HepG2 (cell line): ENCODE results near the gene SNED1. TPM values are rescaled to one million over a fixed set of nuclear protein-coding genes. Genes with fewer than 3 reads are reported as not detected.

Experiments used
- ATAC-seq: fragments of 200-7000 bp; cut with Tn5 transposase; 3 replicates; pipeline ENCODE4 v1.9.1; 2020; ENCODE audit warnings: mild to moderate bottlenecking, moderate library complexity
- BruUV-seq: library from RNA; stranded (reverse); fragments of 400-500 nt; replicated peaks from 2 replicates; lab custom pipeline; 2021; lab: Mats Ljungman, UMichigan
- CTCF ChIA-PET: fragments of 300-600 bp; formaldehyde crosslinking; extraction: SDS; loops from one replicate; lab custom pipeline; 2021; ENCODE audit warnings: low total read pairs, inconsistent platforms, low intra/inter-chr PET ratio; lab: Yijun Ruan, JAX
- POLR2A ChIA-PET: fragments of 350-600 bp; sonication (Branson Sonifier 250); formaldehyde crosslinking; loops from one replicate; lab custom pipeline; 2020; ENCODE audit warnings: antibody characterized with exemption, inconsistent platforms; lab: Yijun Ruan, JAX
- DNase-seq: peaks from one replicate; pipeline ENCODE4 v3.0.0-alpha.2; 2015; ENCODE audit warnings: low spot score
- FAIRE-seq: peaks from 3 replicates; lab custom pipeline; 2011; peaks lifted over from hg19 to GRCh38; lab: Jason Lieb, UNC
- H2AFZ ChIP-seq: one replicate; pipeline ENCODE4 v1.6.1; 2011; ENCODE audit warnings: low read length, inconsistent platforms
- H3K27ac ChIP-seq: fragments of 300-600 bp; 3 replicates; pipeline ENCODE4 v1.8.0; 2011; ENCODE audit warnings: mixed run types, mild to moderate bottlenecking, mixed read lengths, low read length, inconsistent platforms; ENCODE audit not compliant: insufficient read depth; ENCODE audit errors: extremely low read length
- H3K27me3 ChIP-seq, 2 experiments: fragments of 200-600 bp in 1 of 2; 2 replicates in 1 of 2; 3 replicates in 1 of 2; pipeline versions ENCODE4 v1.6.0 to v1.8.0; 2011; ENCODE audit warnings: low read length in 2 of 2, mild to moderate bottlenecking in 2 of 2, moderate library complexity in 2 of 2, inconsistent platforms in 1 of 2; ENCODE audit not compliant: insufficient read depth in 2 of 2, control insufficient read depth in 1 of 2
- H3K36me3 ChIP-seq, 2 experiments: fragments of 200-600 bp in 1 of 2; replicated peaks in 1 of 2; 2 replicates in 1 of 2; 3 replicates in 1 of 2; pipeline versions ENCODE4 v1.5.1 to v1.8.0; 2011; ENCODE audit warnings: low read length in 2 of 2, inconsistent platforms in 1 of 2; ENCODE audit not compliant: insufficient read depth in 2 of 2, control insufficient read depth in 1 of 2
- H3K4me1 ChIP-seq: 2 replicates; pipeline ENCODE4 v1.5.1; 2012; ENCODE audit warnings: low read length, inconsistent platforms; ENCODE audit not compliant: insufficient read depth
- H3K4me2 ChIP-seq: 2 replicates; pipeline ENCODE4 v1.6.0; 2011; ENCODE audit warnings: low read depth, low read length, inconsistent platforms
- H3K4me3 ChIP-seq, 3 experiments: fragments of 200-600 bp in 1 of 3; sonication (generic), shearing (Covaris generic) in 1 of 3; replicated peaks in 1 of 3; 2 replicates each; pipeline ENCODE4 v1.5.1; 2011 to 2016; ENCODE audit warnings: low read length in 3 of 3, inconsistent platforms in 2 of 3, low read depth in 2 of 3, mild to moderate bottlenecking in 2 of 3, control low read depth in 1 of 3, mixed read lengths in 1 of 3; ENCODE audit not compliant: insufficient read depth in 1 of 3
- H3K79me2 ChIP-seq: one replicate; pipeline ENCODE4 v1.6.1; 2011; ENCODE audit warnings: low read length, inconsistent platforms; ENCODE audit not compliant: insufficient read depth
- H3K9ac ChIP-seq: 2 replicates; pipeline ENCODE4 v1.6.0; 2011; ENCODE audit warnings: mild to moderate bottlenecking, low read depth, low read length, inconsistent platforms; ENCODE audit not compliant: insufficient read depth
- H3K9me3 ChIP-seq: 2 replicates; pipeline ENCODE4 v1.5.1; 2012; ENCODE audit warnings: mild to moderate bottlenecking, low read length
- H4K20me1 ChIP-seq: 2 replicates; pipeline ENCODE4 v1.6.0; 2011; ENCODE audit warnings: inconsistent platforms, mild to moderate bottlenecking, low read length, moderate library complexity; ENCODE audit not compliant: insufficient read depth
- GATAD1 ChIP-seq: IDR thresholded peaks from 2 replicates; pipeline ENCODE4 v1.6.1; 2016; ENCODE audit warnings: missing genetic modification reagents, missing compliant biosample characterization
- MXD3 ChIP-seq: IDR thresholded peaks from 2 replicates; pipeline ENCODE4 v1.6.1; 2016; ENCODE audit warnings: mild to moderate bottlenecking, missing biosample characterization, missing genetic modification reagents
- RORA ChIP-seq: sonication (generic); formaldehyde crosslinking; IDR thresholded peaks from 2 replicates; pipeline ENCODE4 v1.5.0; 2020; ENCODE audit warnings: mild to moderate bottlenecking, missing genetic modification reagents, moderate library complexity
- ZNF160 ChIP-seq: sonication (generic); formaldehyde crosslinking; IDR thresholded peaks from 2 replicates; pipeline ENCODE4 v1.8.0; 2022; ENCODE audit warnings: mild to moderate bottlenecking, inconsistent platforms, missing genetic modification reagents
- ZNF318 ChIP-seq: sonication (generic); formaldehyde crosslinking; IDR thresholded peaks from 2 replicates; pipeline ENCODE4 v1.4.0; 2020; ENCODE audit warnings: mild to moderate bottlenecking, missing genetic modification reagents
- ZNF598 ChIP-seq: sonication (generic); formaldehyde crosslinking; IDR thresholded peaks from 2 replicates; pipeline ENCODE4 v1.5.1; 2020; ENCODE audit warnings: mild to moderate bottlenecking, missing genetic modification reagents, borderline replicate concordance
- WGBS: methylation state at CpG from one replicate; pipeline ENCODE4 v1.1.6; 2017; ENCODE audit warnings: low lambda C conversion rate; 5-methylcytosine and 5-hydroxymethylcytosine counted together
- in situ Hi-C: cut with HindIII; loops from 2 replicates; pipeline ENCODE4 v1.10.0; 2017; ENCODE audit warnings: low pct_unique_long_range_greater_than_20kb; ENCODE audit not compliant: extremely low pct_ligation_motif_present
- intact Hi-C: fragments of 100-400 bp; cut with micrococcal nuclease; formaldehyde crosslinking; loops from one replicate; pipeline ENCODE4 v1.10.0; 2022; ENCODE audit not compliant: unreplicated experiment
- polyA plus RNA-seq, 8 experiments: library from polyadenylated mRNA; depleted of rRNA in 3 of 8; stranded (reverse) in 7 of 8; unstranded in 1 of 8; fragments of >200 nt; fragmentation: Illumina TruSeq in 4 of 8; extraction: Trizol in 4 of 8; gene quantifications; 2 replicates each; pipeline versions ENCODE4 v1.2.1 to v1.2.3, GENCODE V29; 2011 to 2016; ENCODE audit warnings: low read depth in 4 of 8, missing spikeins in 1 of 8, mixed read lengths in 1 of 8; ENCODE audit not compliant: insufficient read depth in 1 of 8
- total RNA-seq, 5 experiments: library from RNA; depleted of rRNA; stranded (reverse); fragments of >200 nt; fragmentation: Illumina TruSeq; extraction: Trizol; gene quantifications; 2 replicates each; pipeline ENCODE4 v1.2.3, GENCODE V29; 2016; ENCODE audit warnings: low read depth in 1 of 5

SNED1 gene
- total and polyA plus RNA-seq, 2 of the 13 experiments (the other 11 are each of a cell fraction or from before 2014, with no cell fraction given), result 0.15 to 0.65 TPM

GRCh38 chr2:240992572-240993291, 5.7 kb upstream of the SNED1 start:
- DNase-seq (no peak), ATAC-seq (no peak), FAIRE-seq (no peak)
- H3K79me2 ChIP-seq, result no peaks in the 10 kb centered on the region
- in situ Hi-C loops (no loop called here), intact Hi-C loops (no loop called here)
- no peaks in the 10 kb centered on the region for H3K36me3 ChIP-seq
- POLR2A ChIA-PET, result no interaction called here
- H3K4me1 ChIP-seq, result peaks cover 47% of the 10 kb centered on the region
- no peaks in the 10 kb centered on the region for H3K9me3 ChIP-seq
- no peak overlapping the region for H3K4me2 ChIP-seq
- no peak overlapping the region for H3K27ac ChIP-seq
- H3K27me3 ChIP-seq, result peaks cover 42 to 95% of the 10 kb centered on the region in 2 experiments
- 19% methylated on average over 15 of the region's 20 CpGs for WGBS
- no peak overlapping the region; a peak in 1 of 6 replicates for H3K4me3 ChIP-seq
- no peaks in the 10 kb centered on the region; the same call in 1 of the 2 replicates for H4K20me1 ChIP-seq
- BruUV-seq, result no TSS peak
- H2AFZ ChIP-seq, result no peak overlapping the region
- CTCF ChIA-PET, result interaction anchor here (3.5 kb wide), 1 partner anchor 78 kb away, joined by 20 read pairs; no protein-coding TSS in a partner anchor
- no peak for TF ChIP-seq MXD3 (CRISPR knock-in tag)
- no peak overlapping the region for H3K9ac ChIP-seq

GRCh38 chr2:240993446-240994170, 4.8 kb upstream of the SNED1 start:
- Histone ChIP-seq H3K9ac (no peak overlapping the region), H2AFZ (no peak overlapping the region), H3K79me2 (no peaks in the 10 kb centered on the region), H3K27ac (no peak overlapping the region), H3K4me3 (no peak overlapping the region), H3K9me3 (no peaks in the 10 kb centered on the region), H3K36me3 (no peaks in the 10 kb centered on the region), H3K4me1 (peaks cover 50% of the 10 kb centered on the region), H3K27me3 (peaks cover 42 to 92% of the 10 kb centered on the region in 2 experiments), H4K20me1 (no peaks in the 10 kb centered on the region; the same call in 1 of the 2 replicates), H3K4me2 (no peak overlapping the region)
- in situ Hi-C loops, result no loop called here
- no TSS peak for BruUV-seq
- intact Hi-C loops, result no loop called here
- POLR2A ChIA-PET, result no interaction called here
- FAIRE-seq (no peak), DNase-seq (no peak), ATAC-seq (no peak)
- CTCF ChIA-PET, result no interaction called here
- WGBS, result 49% methylated on average over 15 of the region's 19 CpGs
- TF ChIP-seq RORA (no peak), ZNF160 (CRISPR knock-in tag) (no peak), ZNF598 (CRISPR knock-in tag) (no peak), ZNF318 (CRISPR knock-in tag) (no peak), GATAD1 (CRISPR knock-in tag) (no peak)
